Activated CD4-positive, alpha-beta T cell treated with anti-CD3 and anti-CD28 coated beads, Interleukin-2, Interleukin-6, amounts not matched to agents 100 ng/mL and 50 ng/mL, durations not matched to agents 16 hours and 8 hours (primary cell): ENCODE results near the gene DGKG.

Source experiments
- DNase-seq: peaks from one replicate; pipeline ENCODE4 v3.0.0-alpha.2; 2020

Gene DGKG

DNA sequence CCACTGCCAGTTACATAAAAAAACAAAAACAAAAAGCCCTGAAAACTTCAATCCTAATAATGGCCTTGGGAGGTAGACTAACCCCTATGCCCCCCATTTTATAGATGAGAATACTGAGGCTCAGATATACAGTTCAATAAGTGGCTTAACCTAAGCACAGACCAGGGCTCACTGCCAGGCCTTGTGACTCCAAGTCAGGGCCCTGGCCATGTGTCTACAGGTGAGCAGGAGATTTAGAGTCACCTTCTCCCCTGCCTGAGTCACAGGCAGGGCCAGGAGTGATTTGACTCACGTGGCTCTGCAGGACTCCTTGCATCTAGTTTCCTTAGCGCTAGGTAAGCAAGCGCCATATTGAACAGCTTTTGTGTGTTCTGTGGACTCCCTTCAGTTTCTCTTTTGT is 154.5 kb downstream of the DGKG start:
- DNase-seq, result peak; percentile 10

- DNase-seq, result no peak
These were observed 161.3 kb downstream of the DGKG start for GRCh38 chr3:186200726-186201125.

- no peak for DNase-seq
These were observed 163.6 kb downstream of the DGKG start for GRCh38 chr3:186198442-186198841.

DNA sequence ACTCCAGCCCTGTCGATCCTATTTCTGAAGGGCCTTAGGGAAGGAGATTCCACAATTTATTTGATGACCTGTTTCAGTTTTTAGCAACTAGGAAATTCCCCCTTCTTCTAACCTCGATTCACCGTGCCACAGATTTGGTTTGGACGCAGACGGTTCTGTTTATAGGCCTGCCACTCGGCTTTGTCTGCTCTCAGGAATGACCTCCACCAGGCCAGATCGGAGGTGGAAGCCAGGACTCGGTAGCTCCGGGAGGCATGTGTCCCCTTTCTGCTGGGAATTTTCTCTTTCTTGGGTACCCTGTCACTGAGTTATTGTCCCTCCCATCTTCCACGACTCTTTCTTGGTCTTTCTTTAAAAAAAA is 167.6 kb downstream of the DGKG start:
- no peak for DNase-seq

GRCh38 chr3:186193534-186194450 is 168.2 kb downstream of the DGKG start:
- no peak for DNase-seq

DNA sequence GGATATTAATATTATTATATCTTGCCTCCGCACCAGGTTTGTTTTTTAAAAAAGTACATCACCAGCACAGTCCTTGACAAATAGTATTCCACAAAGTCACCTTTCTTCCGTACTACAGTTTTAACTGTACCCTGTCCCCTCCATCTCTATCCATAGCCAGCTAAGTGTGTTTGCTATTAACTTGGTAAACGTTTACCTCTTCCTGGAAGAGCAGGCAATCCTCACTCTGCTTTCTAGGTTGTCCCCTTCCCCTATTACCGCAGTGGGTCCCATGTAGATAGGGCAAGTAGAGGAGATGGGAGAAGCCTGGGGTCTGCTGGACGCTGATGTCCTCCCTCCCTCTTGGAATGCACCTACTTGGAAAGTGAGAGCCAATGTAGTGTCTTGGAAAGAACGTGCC is 169.2 kb downstream of the DGKG start:
- DNase-seq, result no peak

DNA sequence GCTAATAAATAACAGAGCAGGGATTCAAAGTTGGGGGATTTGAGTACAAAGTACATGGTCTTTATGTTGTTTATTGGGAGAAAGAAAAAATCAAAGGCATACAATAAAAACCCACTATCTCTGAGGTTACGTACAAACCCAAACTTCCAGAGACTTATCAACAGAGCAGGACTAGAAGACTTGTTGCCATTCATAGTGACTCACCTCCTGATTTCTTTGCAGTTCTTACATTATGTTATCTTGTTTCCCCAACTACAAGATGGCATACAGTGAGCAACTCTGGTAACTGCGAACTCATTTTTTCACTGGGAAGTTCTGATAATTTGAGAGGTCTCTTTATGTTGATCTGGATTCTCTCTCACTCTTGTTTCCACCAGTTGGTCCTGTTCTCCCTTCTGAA is 172.5 kb downstream of the DGKG start:
- no peak for DNase-seq

- DNase-seq, result no peak
These were observed 174.4 kb downstream of the DGKG start for GRCh38 chr3:186187401-186188275.

- DNase-seq, result peak; percentile 62
These were observed 176.7 kb downstream of the DGKG start for GRCh38 chr3:186185194-186185787.

DNA sequence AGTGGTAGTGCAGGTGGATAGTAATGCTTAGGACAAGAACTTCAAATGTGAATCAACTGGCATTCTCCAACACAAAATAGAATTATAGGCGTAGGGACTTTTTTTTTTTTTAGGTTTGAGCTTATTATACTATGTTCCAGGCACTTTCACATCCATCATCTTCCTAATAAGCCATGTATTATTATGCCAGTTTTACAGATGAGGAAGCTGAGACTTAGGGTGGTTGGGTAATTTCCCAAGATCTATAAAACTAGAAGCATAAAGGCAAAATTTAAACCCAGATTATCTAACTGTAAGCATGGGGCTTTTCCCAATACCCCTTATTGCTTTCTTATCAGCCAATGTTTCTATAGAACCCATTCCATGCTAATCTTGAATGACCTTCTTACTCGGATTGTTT is 178.0 kb downstream of the DGKG start:
- DNase-seq, result no peak

DNA sequence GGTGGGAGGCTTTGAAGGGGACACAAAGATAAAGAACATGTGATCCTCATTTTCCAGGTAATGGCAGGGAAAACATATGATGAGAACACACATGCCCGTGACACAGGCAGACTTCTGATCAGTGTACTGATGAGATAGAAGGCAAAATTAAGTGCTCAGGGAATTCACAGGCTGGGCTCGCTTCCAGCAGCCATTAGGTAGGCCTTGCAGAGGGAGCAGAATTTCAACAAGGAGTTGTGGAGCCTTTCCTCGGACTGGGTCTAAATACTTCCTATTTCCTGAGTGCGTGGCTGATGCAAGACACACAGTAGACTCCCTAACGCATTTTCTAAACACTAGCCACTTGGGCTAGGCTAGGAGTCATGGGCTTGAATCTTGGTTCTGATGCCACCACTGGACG is 179.2 kb downstream of the DGKG start:
- DNase-seq, result no peak

- DNase-seq, result no peak
These were observed 180.1 kb downstream of the DGKG start for GRCh38 chr3:186181901-186182300.

DNA sequence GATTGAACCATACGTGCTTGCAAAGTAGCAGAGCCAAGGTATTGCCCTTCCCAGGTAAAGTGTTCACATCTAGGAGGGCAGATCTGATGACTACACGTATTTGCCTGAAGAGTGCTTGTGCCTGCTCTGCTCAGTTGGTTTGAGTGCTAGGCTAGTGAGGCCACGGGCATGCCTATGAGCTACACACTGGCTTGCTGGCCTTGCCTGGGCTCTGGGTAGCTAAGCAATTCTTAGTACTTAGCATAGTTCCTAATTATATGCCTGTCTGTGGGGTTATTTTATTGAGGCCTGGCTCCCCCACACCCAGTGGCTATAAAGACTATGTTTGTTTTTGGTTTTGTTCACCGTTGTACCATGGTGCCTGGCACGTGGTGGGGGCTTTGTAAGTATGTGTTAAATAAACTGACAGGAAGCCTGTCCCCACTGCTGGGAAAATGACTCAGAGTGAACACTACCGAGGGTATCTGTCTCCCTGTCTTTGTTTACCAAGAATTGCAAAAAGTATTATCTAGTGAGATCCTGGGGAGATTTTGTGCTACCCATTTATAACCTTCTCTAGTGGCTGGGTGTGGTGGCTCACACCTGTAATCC is 181.0 kb downstream of the DGKG start:
- peak; percentile 63 for DNase-seq

DNA sequence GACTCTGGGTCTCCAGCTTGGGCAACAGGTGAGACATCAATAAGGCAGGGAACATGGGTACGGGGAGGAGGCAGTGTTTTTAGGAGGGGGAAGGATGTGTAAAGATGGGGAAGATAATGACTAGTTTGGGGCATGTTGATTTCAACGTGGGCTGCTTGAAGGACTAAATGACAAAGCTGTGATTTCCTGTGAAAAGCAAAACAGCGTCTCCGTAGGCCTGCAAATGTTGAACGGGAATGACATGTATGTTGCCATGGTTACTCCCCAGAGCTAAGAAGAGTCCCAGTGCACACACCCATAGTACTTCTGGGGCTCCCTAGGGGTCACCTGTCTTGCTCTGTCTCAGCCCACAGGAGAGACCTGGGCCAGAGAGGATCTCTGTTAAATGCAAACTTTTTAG is 181.9 kb downstream of the DGKG start:
- DNase-seq, result peak; percentile 66

DNA sequence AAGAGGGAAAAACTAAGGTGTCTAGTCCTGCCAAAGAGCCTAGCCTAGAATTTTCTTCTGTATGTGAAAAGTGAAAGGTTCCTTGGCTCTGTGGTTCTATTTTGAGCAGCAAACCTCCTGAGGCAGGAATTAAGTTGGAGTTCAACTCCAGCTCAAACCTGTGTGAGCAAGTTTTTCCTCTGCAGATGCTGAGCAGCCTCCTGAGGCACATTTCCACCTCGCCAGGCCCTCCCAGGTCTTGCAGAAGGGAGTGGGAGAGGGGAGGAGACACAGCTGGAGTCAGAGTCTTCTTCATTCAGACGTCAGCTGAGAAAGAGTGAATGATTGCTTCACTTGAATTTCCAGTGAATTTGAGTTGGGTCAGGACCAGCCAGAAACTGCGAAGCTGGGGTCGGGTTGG is 183.6 kb downstream of the DGKG start:
- DNase-seq, result no peak

GRCh38 chr3:186176373-186176990 is 185.6 kb downstream of the DGKG start:
- no peak for DNase-seq

GRCh38 chr3:186173224-186173815 is 188.7 kb downstream of the DGKG start:
- no peak for DNase-seq

DNA sequence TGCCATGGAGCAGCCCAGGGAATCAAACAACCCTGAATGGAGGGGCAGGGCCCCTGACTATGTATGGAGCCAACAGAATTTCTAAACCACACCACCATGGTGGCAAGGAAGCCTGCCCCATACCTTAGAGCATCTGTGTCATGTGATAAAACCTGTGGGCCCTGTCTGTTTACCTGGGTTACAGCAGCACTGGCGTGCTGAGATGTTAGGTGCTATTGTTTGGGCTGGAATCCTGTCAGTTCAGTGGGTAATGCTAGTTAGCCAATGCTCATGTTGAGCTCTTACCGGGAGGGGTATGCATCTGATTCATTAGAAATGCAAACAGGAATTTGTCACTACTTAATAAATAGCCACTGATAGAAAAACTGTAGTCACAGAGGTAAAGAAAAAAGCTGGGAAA is 189.7 kb downstream of the DGKG start:
- no peak for DNase-seq

DNA sequence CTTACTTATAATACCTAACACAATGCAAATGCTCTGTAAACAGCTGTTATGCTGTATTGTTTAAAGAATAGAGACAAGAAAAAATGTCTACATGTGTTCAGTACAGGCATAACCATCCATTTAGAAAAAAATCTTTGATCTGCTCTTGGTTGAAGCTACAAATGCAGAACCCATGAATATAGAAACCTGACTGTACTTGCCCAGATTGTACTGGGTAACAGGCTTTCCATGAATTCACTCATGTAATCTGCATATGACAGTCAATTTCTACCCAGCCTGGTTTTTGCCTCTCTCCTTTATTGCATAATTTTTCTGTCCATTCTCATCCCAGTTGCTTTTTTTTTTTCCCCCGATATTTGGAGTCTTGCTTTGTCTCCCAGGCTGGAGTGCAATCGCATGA is 190.5 kb downstream of the DGKG start:
- DNase-seq, result no peak

DNA sequence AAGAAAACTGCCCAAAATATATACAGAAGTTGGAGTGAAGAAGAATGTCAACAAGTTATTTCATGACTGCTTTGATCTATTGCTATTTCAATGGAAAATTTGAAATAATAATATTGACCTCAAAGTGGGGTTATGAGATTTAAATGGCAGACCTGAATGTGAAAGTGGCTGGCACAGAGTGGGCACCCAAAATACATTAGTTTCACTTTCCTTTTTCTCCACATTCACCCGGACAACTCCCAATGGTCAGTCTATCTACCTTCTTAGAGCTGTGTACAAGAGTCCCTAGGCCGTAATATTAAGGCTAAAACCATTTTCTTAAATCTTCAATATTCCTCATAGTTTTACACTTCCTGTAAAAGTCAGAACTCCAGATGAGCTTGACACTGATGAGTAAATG is 191.5 kb downstream of the DGKG start:
- DNase-seq, result no peak

GRCh38 chr3:186169379-186169778 is 192.7 kb downstream of the DGKG start:
- DNase-seq, result no peak

DNA sequence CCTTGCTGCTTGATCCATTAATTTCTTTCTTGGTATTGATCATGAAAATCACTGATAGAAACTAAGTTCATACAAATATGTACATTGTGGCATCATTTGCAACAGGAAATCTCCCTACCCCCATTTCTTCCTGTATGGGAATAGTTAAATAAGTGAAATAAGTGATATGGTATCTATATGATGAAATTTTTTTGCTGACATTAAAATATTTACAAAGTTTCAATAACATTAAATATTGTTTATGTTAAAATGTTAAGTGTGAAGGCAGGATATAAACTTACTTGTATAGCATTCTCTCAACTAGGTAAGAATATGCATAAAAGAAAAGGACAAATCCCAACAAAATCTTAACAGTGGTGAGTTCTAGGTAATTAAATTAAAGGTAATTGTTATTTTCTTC is 193.1 kb downstream of the DGKG start:
- DNase-seq, result no peak
